K562 (cell line): Measurements from ENCODE around the gene DGCR2. TPM values are rescaled to one million over a fixed set of nuclear protein-coding genes. Genes with fewer than 3 reads are reported as not detected.

ENCODE experiments used
- BCLAF1 ChIP-seq, 2 experiments: fragments of 450-650 bp in 1 of 2; IDR thresholded peaks; 2 replicates each; pipeline ENCODE4 v1.6.1; 2011 to 2017; ENCODE audit warnings: low read depth in 2 of 2, antibody characterized with exemption in 1 of 2, borderline replicate concordance in 1 of 2, low read length in 1 of 2, mild to moderate bottlenecking in 1 of 2, mixed read lengths in 1 of 2; ENCODE audit not compliant: control insufficient read depth in 1 of 2
- FOXA3 ChIP-seq, 2 experiments: fragments of 450-650 bp in 1 of 2; sonication (generic) in 1 of 2; formaldehyde crosslinking; IDR thresholded peaks in 1 of 2; conservative IDR thresholded peaks in 1 of 2; 2 replicates each; pipeline versions ENCODE4 v1.4.0 to v1.8.0; 2020 to 2022; ENCODE audit warnings: mild to moderate bottlenecking in 2 of 2, missing genetic modification reagents in 1 of 2
- JUN ChIP-seq, 2 experiments: sonication (generic) in 1 of 2; formaldehyde crosslinking in 1 of 2; IDR thresholded peaks; 2 replicates each; pipeline versions ENCODE4 v1.6.1 to v1.8.0; 2012 to 2022; ENCODE audit warnings: borderline replicate concordance in 2 of 2, mild to moderate bottlenecking in 2 of 2, improper control_type of control experiment in 1 of 2, low read depth in 1 of 2, low read length in 1 of 2, missing genetic modification reagents in 1 of 2
- RERE ChIP-seq: sonication (generic); formaldehyde crosslinking; IDR thresholded peaks from 2 replicates; pipeline ENCODE4 v1.8.0; 2023; ENCODE audit warnings: missing genetic modification reagents, mild to moderate bottlenecking, borderline replicate concordance
- RREB1 ChIP-seq: fragments of 250-450 bp; sonication (Bioruptor Pico); IDR thresholded peaks from 2 replicates; pipeline ENCODE4 v1.4.0; 2020
- SNIP1 ChIP-seq: fragments of 450-650 bp; IDR thresholded peaks from 2 replicates; pipeline ENCODE4 v1.7.1; 2017; ENCODE audit warnings: low read depth, mild to moderate bottlenecking
- WHSC1 ChIP-seq: IDR thresholded peaks from one replicate; pipeline ENCODE4 v1.6.1; 2012; ENCODE audit warnings: low read length, control low read depth, inconsistent platforms
- ZNF212 ChIP-seq: fragments of 450-650 bp; formaldehyde crosslinking; IDR thresholded peaks from 2 replicates; pipeline ENCODE4 v1.4.0; 2020; ENCODE audit warnings: mild to moderate bottlenecking
- ZNF239 ChIP-seq: fragments of 250-450 bp; sonication (Bioruptor Pico); IDR thresholded peaks from 2 replicates; pipeline ENCODE4 v1.4.0; 2020; ENCODE audit warnings: mild to moderate bottlenecking
- ZNF24 ChIP-seq: fragments of 450-650 bp; IDR thresholded peaks from 2 replicates; pipeline ENCODE4 v1.6.1; 2016
- ZNF324 ChIP-seq: fragments of 250-450 bp; sonication (Bioruptor Pico); IDR thresholded peaks from 2 replicates; pipeline ENCODE4 v1.4.0; 2020; ENCODE audit warnings: mild to moderate bottlenecking
- ZNF507 ChIP-seq: conservative IDR thresholded peaks from 2 replicates; pipeline ENCODE4 v1.6.1; 2017; ENCODE audit warnings: missing genetic modification characterization, missing compliant biosample characterization
- ZNF699 ChIP-seq: fragments of 250-450 bp; sonication (Bioruptor Pico); IDR thresholded peaks from 2 replicates; pipeline ENCODE4 v1.8.0; 2021; ENCODE audit warnings: mild to moderate bottlenecking, moderate library complexity; ENCODE audit not compliant: insufficient replicate concordance
- polyA plus RNA-seq, 8 experiments: library from polyadenylated mRNA; depleted of rRNA in 4 of 8; stranded (reverse) in 5 of 8; unstranded in 3 of 8; fragments of >200 nt; fragmentation: Nextera tagmentation in 2 of 8; fragmentation: Illumina TruSeq in 1 of 8; extraction: Ambion mirVana in 2 of 8; extraction: Trizol in 1 of 8; gene quantifications; 2 replicates each; pipeline versions ENCODE4 v1.2.1 to v1.2.3, GENCODE V29; 2011 to 2014; ENCODE audit warnings: inconsistent platforms in 1 of 8, missing spikeins in 1 of 8
- total RNA-seq, 7 experiments: library from RNA; depleted of rRNA in 6 of 7; stranded (reverse); fragments of >200 nt in 6 of 7; fragmentation: Illumina TruSeq in 2 of 7; extraction: Trizol in 2 of 7; gene quantifications; 2 replicates each; pipeline versions ENCODE4 v1.2.1 to v1.2.3, GENCODE V29; 2011 to 2021; ENCODE audit warnings: low replicate concordance in 1 of 7

DGCR2 gene
- total and polyA plus RNA-seq, 9 of the 15 experiments (the other 6 are each of a cell fraction or from before 2014, with no cell fraction given), result 0.69 to 101 (median 56.4) TPM

GRCh38 chr22:19121631-19122142, 525 bp downstream of the DGCR2 start (continued):
- TF ChIP-seq BCLAF1 (IDR thresholded peaks at IDR 0.05; ENCODE audit: borderline replicate concordance in 1 of 2, control insufficient read depth in 1 of 2, low read depth in 2 of 2, low read length in 1 of 2) (no peak), JUN (IDR thresholded peaks at IDR 0.05; ENCODE audit: borderline replicate concordance, low read depth, low read length) (no peak), JUN (CRISPR knock-in tag; IDR thresholded peaks at IDR 0.05; ENCODE audit: borderline replicate concordance) (no peak), RREB1 (CRISPR knock-in tag) (no peak), ZNF507 (tag) (no peak), ZNF699 (CRISPR knock-in tag) (no peak), WHSC1 (peak; percentile 25), FOXA3 (CRISPR knock-in tag; conservative IDR thresholded peaks at IDR 0.05 in 1 of 2, IDR thresholded peaks at IDR 0.05 in 1 of 2) (no peak), ZNF24 (peak; percentile 50), ZNF239 (no peak), ZNF324 (no peak), ZNF212 (CRISPR knock-in tag) (no peak), RERE (no peak), SNIP1 (no peak)
